GM12873 (cell line): ENCODE data around the gene CFAP77.

Experiments used
- CTCF ChIP-seq: IDR thresholded peaks from 2 replicates; pipeline ENCODE4 v1.5.1; 2012; ENCODE audit warnings: low read depth, mild to moderate bottlenecking, moderate library complexity, low read length, control low read depth; ENCODE audit not compliant: insufficient read depth; ENCODE audit errors: missing control alignments

Gene CFAP77

GRCh38 chr9:132609184-132609583, 199.2 kb downstream of the CFAP77 start:
- no peak for TF ChIP-seq CTCF

GRCh38 chr9:132609829-132610228, 199.8 kb downstream of the CFAP77 start:
- TF ChIP-seq CTCF = no peak

- TF ChIP-seq CTCF = no peak
Measured at GRCh38 chr9:132610661-132611060, 200.7 kb downstream of the CFAP77 start.

GRCh38 chr9:132614324-132614723, 204.3 kb downstream of the CFAP77 start:
- no peak for TF ChIP-seq CTCF

GRCh38 chr9:132615774-132616173, 205.8 kb downstream of the CFAP77 start:
- no peak for TF ChIP-seq CTCF

GRCh38 chr9:132616725-132617124, 206.7 kb downstream of the CFAP77 start:
- TF ChIP-seq CTCF = no peak

GRCh38 chr9:132622159-132622558, 212.1 kb downstream of the CFAP77 start:
- no peak for TF ChIP-seq CTCF
